NCI-H524 (cell line): ENCODE results near the gene DNAAF1.
"Not testable (repeated sequence)": the region's sequence is repeated elsewhere in the genome, so short reads cannot be mapped to it uniquely, and the experiment has no call there.

ENCODE experiments used
- DNase-seq, 2 experiments: peaks; one replicate each; lab custom pipeline; 2025; lab: John Stamatoyannopoulos, UW

The DNAAF1 gene

GRCh38 chr16:84207879-84208278 lies 62.8 kb downstream of the DNAAF1 start:
- peak; percentile 69 to 94 for DNase-seq

GRCh38 chr16:84209989-84210388 lies 64.9 kb downstream of the DNAAF1 start:
- DNase-seq, result no peak

GRCh38 chr16:84212154-84212553 lies 67.0 kb downstream of the DNAAF1 start:
- DNase-seq, result no peak

- no peak for DNase-seq
Observed at GRCh38 chr16:84212631-84213030, 67.5 kb downstream of the DNAAF1 start.

GRCh38 chr16:84214451-84215066 lies 69.5 kb downstream of the DNAAF1 start:
- no peak for DNase-seq

GRCh38 chr16:84215531-84215930 lies 70.4 kb downstream of the DNAAF1 start:
- DNase-seq, result no peak

- not testable (repeated sequence) for DNase-seq
Observed at GRCh38 chr16:84216144-84216543, 71.0 kb downstream of the DNAAF1 start.

- no peak for DNase-seq
Observed at GRCh38 chr16:84218176-84218823, 73.2 kb downstream of the DNAAF1 start.

- DNase-seq, result no peak
Observed at GRCh38 chr16:84218956-84219355, 73.8 kb downstream of the DNAAF1 start.

- peak in 1 of 2 experiments; percentile 24 for DNase-seq
Observed at GRCh38 chr16:84220851-84221250, 75.7 kb downstream of the DNAAF1 start.

GRCh38 chr16:84223456-84223855 lies 78.3 kb downstream of the DNAAF1 start:
- no peak for DNase-seq

- no peak for DNase-seq
Observed at GRCh38 chr16:84224554-84224953, 79.4 kb downstream of the DNAAF1 start.

- no peak for DNase-seq
Observed at GRCh38 chr16:84225126-84225525, 80.0 kb downstream of the DNAAF1 start.

GRCh38 chr16:84225571-84225970 lies 80.5 kb downstream of the DNAAF1 start:
- DNase-seq, result no peak

- no peak for DNase-seq
Observed at GRCh38 chr16:84226026-84226425, 80.9 kb downstream of the DNAAF1 start.
